Lower lobe of right lung (tissue), 2 donors: Measurements from ENCODE around the gene POGZ. TPM values are rescaled to one million over a fixed set of nuclear protein-coding genes. Genes with fewer than 3 reads are reported as not detected.

Source experiments
- ATAC-seq, 2 donors: fragments of 200-7000 bp; cut with Tn5 transposase; one replicate each; pipeline ENCODE4 v1.9.1; 2020 to 2022; ENCODE audit warnings: mild to moderate bottlenecking in 2 of 2, moderate library complexity in 2 of 2
- DNase-seq: peaks from one replicate; pipeline ENCODE4 v3.0.0-alpha.2; 2020
- H3K27ac ChIP-seq: fragments of 200-600 bp; one replicate; pipeline ENCODE4 v1.8.0; 2022
- H3K27me3 ChIP-seq: fragments of 200-600 bp; one replicate; pipeline ENCODE4 v1.8.0; 2022; ENCODE audit warnings: low read depth
- H3K36me3 ChIP-seq: fragments of 200-600 bp; one replicate; pipeline ENCODE4 v1.8.0; 2022; ENCODE audit warnings: mild to moderate bottlenecking
- H3K4me1 ChIP-seq: fragments of 200-600 bp; one replicate; pipeline ENCODE4 v1.8.0; 2022
- H3K4me3 ChIP-seq: fragments of 200-600 bp; one replicate; pipeline ENCODE4 v1.8.0; 2022; ENCODE audit warnings: mild to moderate bottlenecking
- H3K9me3 ChIP-seq: fragments of 200-600 bp; one replicate; pipeline ENCODE4 v1.8.0; 2022
- intact Hi-C: fragments of 100-400 bp; cut with DNase I; formaldehyde crosslinking; loops from one replicate; pipeline ENCODE4 v1.11.0; 2022
- total RNA-seq: library from RNA; stranded (reverse); fragmentation: NEBNext Ultra II Directional; extraction: Animal tissue kit (Norgen Biotek cat#: 25700); gene quantifications from one replicate; pipeline ENCODE4 v1.2.1, GENCODE V29; 2021
- TF ChIP-seq, protein P1 (sequence below): fragments of 200-600 bp; IDR thresholded peaks from one replicate; pipeline ENCODE4 v1.8.0; 2022; ENCODE audit warnings: antibody characterized with exemption, mild to moderate bottlenecking
- donor health status: DM: no; HTN: yes; CAD: no; lungs with severe emphysema.

The POGZ gene
- total RNA-seq, 1 donor from 2014 or later, result 98.1 TPM

DNA sequence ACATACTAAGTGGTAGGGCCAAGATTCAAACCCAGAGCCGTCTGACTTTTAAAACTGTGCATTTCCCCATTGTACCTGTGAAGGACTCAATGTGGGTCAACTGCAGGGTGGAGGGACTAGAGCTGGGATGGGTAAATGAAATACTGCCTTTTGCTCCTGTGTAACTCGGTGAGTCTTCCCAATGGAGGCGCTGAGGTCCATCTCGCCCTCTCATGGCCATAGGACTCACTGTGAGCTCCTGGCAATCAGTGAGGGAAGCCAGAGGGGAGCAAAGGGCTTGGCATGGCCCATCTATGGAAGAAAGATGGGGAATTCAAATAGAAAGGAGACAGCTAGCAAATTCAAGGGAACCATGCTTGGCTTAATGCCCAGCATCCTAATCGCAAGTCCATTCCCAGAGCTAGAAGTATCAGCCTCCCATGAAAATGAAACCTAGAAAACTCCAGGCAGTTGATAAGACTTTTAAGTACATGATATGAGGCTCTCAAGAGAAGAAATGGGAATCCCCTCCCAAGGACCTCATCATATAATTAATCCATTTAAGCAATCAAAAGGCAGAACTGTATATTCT, 26.5 kb upstream of the POGZ start:
- intact Hi-C loops, result no loop called here
- Histone ChIP-seq H3K4me1 (no peaks in the 10 kb centered on the region), H3K9me3 (peaks cover 3% of the 10 kb centered on the region), H3K27me3 (no peaks in the 10 kb centered on the region), H3K4me3 (no peak overlapping the region), H3K27ac (no peak overlapping the region), H3K36me3 (no peaks in the 10 kb centered on the region)
- ATAC-seq, result no peak
- TF ChIP-seq, protein P1, sequence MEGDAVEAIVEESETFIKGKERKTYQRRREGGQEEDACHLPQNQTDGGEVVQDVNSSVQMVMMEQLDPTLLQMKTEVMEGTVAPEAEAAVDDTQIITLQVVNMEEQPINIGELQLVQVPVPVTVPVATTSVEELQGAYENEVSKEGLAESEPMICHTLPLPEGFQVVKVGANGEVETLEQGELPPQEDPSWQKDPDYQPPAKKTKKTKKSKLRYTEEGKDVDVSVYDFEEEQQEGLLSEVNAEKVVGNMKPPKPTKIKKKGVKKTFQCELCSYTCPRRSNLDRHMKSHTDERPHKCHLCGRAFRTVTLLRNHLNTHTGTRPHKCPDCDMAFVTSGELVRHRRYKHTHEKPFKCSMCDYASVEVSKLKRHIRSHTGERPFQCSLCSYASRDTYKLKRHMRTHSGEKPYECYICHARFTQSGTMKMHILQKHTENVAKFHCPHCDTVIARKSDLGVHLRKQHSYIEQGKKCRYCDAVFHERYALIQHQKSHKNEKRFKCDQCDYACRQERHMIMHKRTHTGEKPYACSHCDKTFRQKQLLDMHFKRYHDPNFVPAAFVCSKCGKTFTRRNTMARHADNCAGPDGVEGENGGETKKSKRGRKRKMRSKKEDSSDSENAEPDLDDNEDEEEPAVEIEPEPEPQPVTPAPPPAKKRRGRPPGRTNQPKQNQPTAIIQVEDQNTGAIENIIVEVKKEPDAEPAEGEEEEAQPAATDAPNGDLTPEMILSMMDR, result no peak
- no peak for DNase-seq

- no peaks in the 10 kb centered on the region for H3K36me3 ChIP-seq
- H3K9me3 ChIP-seq, result peaks cover 3% of the 10 kb centered on the region
- no peaks in the 10 kb centered on the region for H3K27me3 ChIP-seq
- DNase-seq (no peak), ATAC-seq (no peak)
- no peak overlapping the region for H3K27ac ChIP-seq
- H3K4me3 ChIP-seq, result no peak overlapping the region
- TF ChIP-seq, protein P1, result no peak
- intact Hi-C loops, result no loop called here
- no peaks in the 10 kb centered on the region for H3K4me1 ChIP-seq
Measured at GRCh38 chr1:151482017-151482416, 22.7 kb upstream of the POGZ start.

GRCh38 chr1:151479462-151479861, 20.2 kb upstream of the POGZ start:
- intact Hi-C loops, result no loop called here
- H3K4me1 ChIP-seq, result no peaks in the 10 kb centered on the region
- H3K27ac ChIP-seq, result no peak overlapping the region
- H3K27me3 ChIP-seq, result no peaks in the 10 kb centered on the region
- TF ChIP-seq, protein P1, result no peak
- H3K36me3 ChIP-seq, result no peaks in the 10 kb centered on the region
- peaks cover 3% of the 10 kb centered on the region for H3K9me3 ChIP-seq
- DNase-seq (no peak), ATAC-seq (peak in 1 of 2 donors; percentile 54)
- no peak overlapping the region for H3K4me3 ChIP-seq

DNA sequence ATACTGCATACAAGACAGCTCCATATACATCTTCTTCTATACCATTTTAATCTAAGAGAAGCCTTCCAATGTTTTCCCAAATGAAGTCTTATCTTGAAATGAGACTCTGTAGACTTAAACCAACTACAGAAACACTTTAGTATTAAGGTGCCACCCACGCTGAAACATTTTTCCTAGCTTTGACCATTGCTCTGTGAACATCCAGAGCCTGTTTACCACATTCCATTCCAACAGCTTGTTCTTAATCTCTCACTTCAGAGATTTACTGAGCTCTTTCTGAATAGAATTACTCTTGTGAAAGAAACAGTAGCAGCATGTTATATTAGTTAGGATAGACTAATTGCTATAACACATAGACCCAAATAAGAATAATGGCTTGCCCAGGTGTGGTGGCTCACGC, 19.6 kb upstream of the POGZ start:
- peak in 1 of 2 donors; percentile 79 for ATAC-seq
- H3K27ac ChIP-seq, result peak overlapping the region; percentile 26
- no peaks in the 10 kb centered on the region for H3K4me1 ChIP-seq
- no peak overlapping the region for H3K4me3 ChIP-seq
- TF ChIP-seq, protein P1, result no peak
- H3K36me3 ChIP-seq, result no peaks in the 10 kb centered on the region
- intact Hi-C loops, result no loop called here
- no peaks in the 10 kb centered on the region for H3K27me3 ChIP-seq
- DNase-seq, result no peak
- H3K9me3 ChIP-seq, result peaks cover 3% of the 10 kb centered on the region

DNA sequence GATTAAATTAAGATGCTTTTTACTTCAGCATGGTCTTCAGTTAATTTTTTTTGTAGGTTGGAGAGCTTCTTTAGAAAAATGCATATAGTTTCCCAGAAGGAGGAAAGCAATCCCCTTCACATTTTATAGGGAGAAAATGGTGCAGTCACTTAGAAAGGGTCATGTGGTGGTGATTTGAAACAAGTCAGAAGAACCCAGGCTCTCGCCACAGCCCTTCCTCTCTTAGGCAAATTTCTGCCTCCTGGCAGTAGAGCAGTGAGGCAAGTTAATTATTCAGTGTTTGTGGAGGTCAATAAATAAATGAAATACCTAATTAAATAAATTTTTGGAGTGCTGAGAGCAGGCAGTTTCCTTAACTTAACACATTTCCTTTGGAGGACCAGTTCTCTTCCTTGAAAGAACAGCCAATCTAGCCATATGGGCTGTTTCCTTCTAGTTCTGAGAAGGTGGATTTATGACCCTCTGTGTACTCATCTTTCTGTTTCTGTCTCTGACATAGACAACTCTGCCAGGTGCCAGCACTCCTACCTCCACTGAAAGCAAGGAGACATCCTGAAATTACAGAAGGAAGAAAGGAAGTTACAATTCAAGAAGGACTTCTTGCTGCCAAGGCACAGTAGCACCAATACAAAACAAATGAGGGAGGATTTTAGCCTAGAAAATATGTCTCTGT, 19.0 kb upstream of the POGZ start:
- DNase-seq (no peak), ATAC-seq (no peak)
- TF ChIP-seq, protein P1, result no peak
- Histone ChIP-seq H3K27me3 (no peaks in the 10 kb centered on the region), H3K36me3 (no peaks in the 10 kb centered on the region), H3K4me3 (no peak overlapping the region), H3K4me1 (no peaks in the 10 kb centered on the region), H3K9me3 (peaks cover 3% of the 10 kb centered on the region), H3K27ac (peak overlapping the region; percentile 26)
- intact Hi-C loops, result no loop called here
